Mesenchymal stem cell (in vitro differentiated cells and primary cell): ENCODE results near the gene ATXN7L1.

Experiments used
- DNase-seq: peaks from one replicate; pipeline ENCODE4 v3.0.0-alpha.2; 2013
- H2AFZ ChIP-seq: one replicate; pipeline ENCODE4 v1.6.1; 2013; ENCODE audit warnings: low read depth, mild to moderate bottlenecking, control low read depth, inconsistent platforms, low read length, moderate library complexity
- H2AK5ac ChIP-seq: 2 replicates; pipeline ENCODE4 v1.6.1; 2013; ENCODE audit warnings: low read length, moderate library complexity, mild to moderate bottlenecking, inconsistent platforms; ENCODE audit not compliant: severe bottlenecking
- H2BK120ac ChIP-seq: one replicate; pipeline ENCODE4 v1.6.1; 2013; ENCODE audit warnings: low read depth, mild to moderate bottlenecking, inconsistent platforms, low read length, moderate library complexity
- H2BK12ac ChIP-seq, 2 experiments: one replicate each; pipeline ENCODE4 v1.6.1; 2013; ENCODE audit warnings: inconsistent platforms in 2 of 2, low read length in 2 of 2, mild to moderate bottlenecking in 2 of 2, moderate library complexity in 2 of 2, control low read depth in 1 of 2
- H2BK15ac ChIP-seq: one replicate; pipeline ENCODE4 v1.6.1; 2013; ENCODE audit warnings: mild to moderate bottlenecking, low read depth, inconsistent platforms; ENCODE audit not compliant: poor library complexity, severe bottlenecking
- H2BK5ac ChIP-seq: 2 replicates; pipeline ENCODE4 v1.6.1; 2013; ENCODE audit warnings: low read depth, mild to moderate bottlenecking, low read length, control low read depth, inconsistent platforms; ENCODE audit not compliant: poor library complexity, severe bottlenecking
- H3K14ac ChIP-seq, 2 experiments: one replicate each; pipeline ENCODE4 v1.6.1; 2013; ENCODE audit warnings: inconsistent platforms in 2 of 2, low read length in 2 of 2, control low read depth in 1 of 2, mild to moderate bottlenecking in 1 of 2, moderate library complexity in 1 of 2
- H3K18ac ChIP-seq, 2 experiments: one replicate each; pipeline ENCODE4 v1.6.1; 2013; ENCODE audit warnings: inconsistent platforms in 2 of 2, low read length in 2 of 2, control low read depth in 1 of 2, low read depth in 1 of 2, mild to moderate bottlenecking in 1 of 2
- H3K23ac ChIP-seq, 2 experiments: one replicate each; pipeline ENCODE4 v1.6.1; 2013; ENCODE audit warnings: inconsistent platforms in 2 of 2, low read length in 2 of 2, mild to moderate bottlenecking in 2 of 2, moderate library complexity in 2 of 2, control low read depth in 1 of 2
- H3K27ac ChIP-seq: 2 replicates; pipeline ENCODE4 v1.5.1; 2013; ENCODE audit warnings: mild to moderate bottlenecking, moderate library complexity, low read length, control low read depth, inconsistent platforms; ENCODE audit not compliant: poor library complexity, severe bottlenecking
- H3K27me3 ChIP-seq, 2 experiments: 2 replicates each; pipeline versions ENCODE4 v1.6.1 to v1.7.0; 2013; ENCODE audit warnings: low read length in 2 of 2, mild to moderate bottlenecking in 2 of 2, moderate library complexity in 2 of 2, control low read depth in 1 of 2, inconsistent platforms in 1 of 2; ENCODE audit not compliant: control insufficient read depth in 1 of 2, insufficient read depth in 1 of 2
- H3K36me3 ChIP-seq, 2 experiments: 2 replicates each; pipeline versions ENCODE4 v1.6.1 to v1.7.0; 2013; ENCODE audit warnings: low read length in 2 of 2, control low read depth in 1 of 2, inconsistent platforms in 1 of 2, low read depth in 1 of 2, mild to moderate bottlenecking in 1 of 2; ENCODE audit not compliant: insufficient read depth in 2 of 2, control insufficient read depth in 1 of 2
- H3K4ac ChIP-seq, 2 experiments: one replicate each; pipeline ENCODE4 v1.6.1; 2013; ENCODE audit warnings: inconsistent platforms in 2 of 2, low read length in 2 of 2, mild to moderate bottlenecking in 2 of 2, moderate library complexity in 2 of 2, control low read depth in 1 of 2, low read depth in 1 of 2
- H3K4me1 ChIP-seq: 2 replicates; pipeline ENCODE4 v1.6.1; 2013; ENCODE audit warnings: low read depth, low read length, control low read depth; ENCODE audit not compliant: control insufficient read depth, insufficient read depth
- H3K4me2 ChIP-seq: 2 replicates; pipeline ENCODE4 v1.6.1; 2013; ENCODE audit warnings: low read length, mild to moderate bottlenecking, inconsistent platforms; ENCODE audit not compliant: poor library complexity, severe bottlenecking
- H3K4me3 ChIP-seq, 2 experiments: 2 replicates each; pipeline versions ENCODE4 v1.5.1 to v1.7.0; 2013; ENCODE audit warnings: low read length in 2 of 2, mild to moderate bottlenecking in 2 of 2, control low read depth in 1 of 2, low read depth in 1 of 2; ENCODE audit not compliant: insufficient read depth in 1 of 2
- H3K79me1 ChIP-seq: replicated peaks from 2 replicates; pipeline ENCODE4 v1.6.1; 2013; ENCODE audit warnings: mild to moderate bottlenecking, control low read depth, low read length, inconsistent platforms; ENCODE audit not compliant: poor library complexity, severe bottlenecking
- H3K9ac ChIP-seq: 2 replicates; pipeline ENCODE4 v1.7.0; 2013; ENCODE audit warnings: mild to moderate bottlenecking, low read length, moderate library complexity
- H3K9me3 ChIP-seq: 2 replicates; pipeline ENCODE4 v1.7.0; 2013; ENCODE audit warnings: mild to moderate bottlenecking, low read length; ENCODE audit not compliant: control insufficient read depth
- H4K8ac ChIP-seq: one replicate; pipeline ENCODE4 v1.6.1; 2013; ENCODE audit warnings: inconsistent platforms, mild to moderate bottlenecking, low read length, moderate library complexity
- H4K91ac ChIP-seq: one replicate; pipeline ENCODE4 v1.6.1; 2013; ENCODE audit warnings: mild to moderate bottlenecking, low read length, inconsistent platforms
- WGBS: methylation state at CpG from one replicate; pipeline ENCODE4 v1.1.7; 2013; ENCODE audit warnings: mixed read lengths; 5-methylcytosine and 5-hydroxymethylcytosine counted together

The ATXN7L1 gene

GRCh38 chr7:105577251-105577650 lies 299.1 kb downstream of the ATXN7L1 start:
- H4K91ac ChIP-seq, result no peak overlapping the region
- H3K4ac ChIP-seq, result no peak overlapping the region
- no peak overlapping the region for H3K4me2 ChIP-seq
- H4K8ac ChIP-seq, result no peak overlapping the region
- no peaks in the 10 kb centered on the region for H3K27me3 ChIP-seq
- H3K79me1 ChIP-seq, result no peaks in the 10 kb centered on the region
- no peak overlapping the region for H2BK12ac ChIP-seq
- H3K27ac ChIP-seq, result no peak overlapping the region
- H3K4me3 ChIP-seq, result no peak overlapping the region
- no peak overlapping the region for H2BK5ac ChIP-seq
- no peak overlapping the region for H3K14ac ChIP-seq
- H2AK5ac ChIP-seq, result no peak overlapping the region
- H3K4me1 ChIP-seq, result peaks cover 11% of the 10 kb centered on the region
- no peak for DNase-seq
- 68% methylated on average over 1 of the region's 1 CpG for WGBS
- H3K36me3 ChIP-seq, result peaks cover 0 to 5% of the 10 kb centered on the region in 2 experiments
- no peak overlapping the region for H3K23ac ChIP-seq
- no peak overlapping the region for H2BK120ac ChIP-seq
- H3K18ac ChIP-seq, result no peak overlapping the region
- H2BK15ac ChIP-seq, result no peak overlapping the region
- no peak overlapping the region for H2AFZ ChIP-seq
- no peak overlapping the region for H3K9ac ChIP-seq
- no peaks in the 10 kb centered on the region for H3K9me3 ChIP-seq

- H4K91ac ChIP-seq, result no peak overlapping the region
- no peak overlapping the region for H2AK5ac ChIP-seq
- H3K4me3 ChIP-seq, result no peak overlapping the region
- no peak overlapping the region for H2AFZ ChIP-seq
- no peak overlapping the region for H3K14ac ChIP-seq
- H3K79me1 ChIP-seq, result no peaks in the 10 kb centered on the region
- H3K4me1 ChIP-seq, result no peaks in the 10 kb centered on the region
- H2BK15ac ChIP-seq, result no peak overlapping the region
- no peak overlapping the region for H3K23ac ChIP-seq
- no peak overlapping the region for H2BK120ac ChIP-seq
- no peak overlapping the region for H3K9ac ChIP-seq
- H2BK5ac ChIP-seq, result no peak overlapping the region
- no peak for DNase-seq
- no peak overlapping the region for H3K4me2 ChIP-seq
- H3K27ac ChIP-seq, result no peak overlapping the region
- peaks cover 12 to 35% of the 10 kb centered on the region in 2 experiments for H3K36me3 ChIP-seq
- no peaks in the 10 kb centered on the region for H3K27me3 ChIP-seq
- no peak overlapping the region for H2BK12ac ChIP-seq
- H3K18ac ChIP-seq, result no peak overlapping the region
- 83% methylated on average over 1 of the region's 2 CpGs for WGBS
- H4K8ac ChIP-seq, result no peak overlapping the region
- no peaks in the 10 kb centered on the region for H3K9me3 ChIP-seq
- H3K4ac ChIP-seq, result no peak overlapping the region
These were observed 304.5 kb downstream of the ATXN7L1 start for GRCh38 chr7:105571891-105572290.

GRCh38 chr7:105567821-105568220 lies 308.6 kb downstream of the ATXN7L1 start:
- no peaks in the 10 kb centered on the region for H3K4me1 ChIP-seq
- no peak for DNase-seq
- H2BK5ac ChIP-seq, result no peak overlapping the region
- no peak overlapping the region for H3K4me2 ChIP-seq
- H3K4me3 ChIP-seq, result no peak overlapping the region
- no peak overlapping the region for H3K4ac ChIP-seq
- H2BK15ac ChIP-seq, result no peak overlapping the region
- H3K27ac ChIP-seq, result no peak overlapping the region
- no peak overlapping the region for H3K9ac ChIP-seq
- no peak overlapping the region for H2BK12ac ChIP-seq
- no peaks in the 10 kb centered on the region for H3K27me3 ChIP-seq
- peaks cover 28 to 72% of the 10 kb centered on the region in 2 experiments for H3K36me3 ChIP-seq
- no peak overlapping the region for H3K23ac ChIP-seq
- no peak overlapping the region for H2AK5ac ChIP-seq
- H4K91ac ChIP-seq, result no peak overlapping the region
- WGBS, result 100% methylated on average over 1 of the region's 3 CpGs
- no peak overlapping the region for H3K18ac ChIP-seq
- H2AFZ ChIP-seq, result no peak overlapping the region
- H3K14ac ChIP-seq, result no peak overlapping the region
- H4K8ac ChIP-seq, result no peak overlapping the region
- H3K79me1 ChIP-seq, result peaks cover 1% of the 10 kb centered on the region
- H3K9me3 ChIP-seq, result no peaks in the 10 kb centered on the region
- no peak overlapping the region for H2BK120ac ChIP-seq

- Histone ChIP-seq H2BK120ac (no peak overlapping the region), H3K4me3 (no peak overlapping the region), H2BK5ac (no peak overlapping the region), H3K9me3 (no peaks in the 10 kb centered on the region), H3K18ac (no peak overlapping the region), H2AK5ac (no peak overlapping the region), H3K36me3 (peaks cover 35 to 68% of the 10 kb centered on the region in 2 experiments), H2BK15ac (no peak overlapping the region), H3K4me1 (no peaks in the 10 kb centered on the region), H4K8ac (no peak overlapping the region), H3K4ac (no peak overlapping the region), H3K23ac (no peak overlapping the region), H2BK12ac (no peak overlapping the region), H3K14ac (no peak overlapping the region), H3K27ac (no peak overlapping the region), H3K79me1 (peaks cover 3% of the 10 kb centered on the region), H2AFZ (no peak overlapping the region), H3K4me2 (no peak overlapping the region), H3K9ac (no peak overlapping the region), H4K91ac (no peak overlapping the region), H3K27me3 (no peaks in the 10 kb centered on the region)
- no peak for DNase-seq
- 90% methylated on average over 2 of the region's 2 CpGs for WGBS
These were observed 309.4 kb downstream of the ATXN7L1 start for GRCh38 chr7:105567024-105567423.
